GM12878 (cell line): Measurements from ENCODE around the gene TMEM198. TPM values are rescaled to one million over a fixed set of nuclear protein-coding genes. Genes with fewer than 3 reads are reported as not detected.

Source experiments
- ATAC-seq: fragments of 200-7000 bp; cut with Tn5 transposase; 3 replicates; pipeline ENCODE4 v1.9.1; 2020; ENCODE audit warnings: mild to moderate bottlenecking, moderate library complexity
- BruUV-seq: library from RNA; stranded (reverse); fragments of 400-500 nt; replicated peaks from 2 replicates; lab custom pipeline; 2021; lab: Mats Ljungman, UMichigan
- CTCF ChIA-PET: fragments of 300-600 bp; sonication (Branson Sonifier 250); formaldehyde crosslinking; extraction: SDS; loops from one replicate; lab custom pipeline; 2021; ENCODE audit warnings: inconsistent platforms; lab: Yijun Ruan, JAX
- POLR2A ChIA-PET: fragments of 350-600 bp; formaldehyde crosslinking; extraction: SDS; loops from one replicate; lab custom pipeline; 2021; ENCODE audit warnings: inconsistent platforms; lab: Charles Lee
- RAD21 ChIA-PET: fragments of 300-600 bp; sonication (Branson Sonifier 250); formaldehyde crosslinking; loops from one replicate; lab custom pipeline; 2023; ENCODE audit warnings: antibody characterized with exemption; ENCODE audit not compliant: unreplicated experiment; lab: Charles Lee
- SMC1A ChIA-PET: fragments of 300-600 bp; sonication (Branson Sonifier 250); formaldehyde crosslinking; loops from one replicate; lab custom pipeline; 2023; ENCODE audit not compliant: unreplicated experiment, uncharacterized antibody; lab: Charles Lee
- DNase-seq: peaks from one replicate; pipeline ENCODE4 v3.0.0-alpha.2; 2011; ENCODE audit warnings: low read depth, low spot score
- FAIRE-seq: peaks from 3 replicates; lab custom pipeline; 2011; peaks lifted over from hg19 to GRCh38; lab: Jason Lieb, UNC
- H2AFZ ChIP-seq: 2 replicates; pipeline ENCODE4 v1.6.0; 2011; ENCODE audit warnings: low read depth, low read length, control low read depth; ENCODE audit not compliant: control insufficient read depth
- H3K27ac ChIP-seq: 2 replicates; pipeline ENCODE4 v1.5.1; 2011; ENCODE audit warnings: control low read depth; ENCODE audit not compliant: control insufficient read depth, insufficient read depth
- H3K27me3 ChIP-seq, 2 experiments: replicated peaks in 1 of 2; 2 replicates each; pipeline versions ENCODE4 v1.6.0 to v1.6.1; 2011; ENCODE audit warnings: low read length in 1 of 2; ENCODE audit not compliant: control insufficient read depth in 2 of 2, insufficient read depth in 2 of 2
- H3K36me3 ChIP-seq, 2 experiments: 2 replicates each; pipeline ENCODE4 v1.5.1; 2011; ENCODE audit warnings: low read length in 1 of 2; ENCODE audit not compliant: control insufficient read depth in 2 of 2, insufficient read depth in 2 of 2
- H3K4me1 ChIP-seq: 2 replicates; pipeline ENCODE4 v1.6.1; 2011; ENCODE audit warnings: mild to moderate bottlenecking, low read length, moderate library complexity, mixed read lengths; ENCODE audit not compliant: control insufficient read depth, insufficient read depth
- H3K4me2 ChIP-seq: 2 replicates; pipeline ENCODE4 v1.6.0; 2011; ENCODE audit warnings: control low read depth; ENCODE audit not compliant: control insufficient read depth, insufficient read depth
- H3K4me3 ChIP-seq: fragments of 200-600 bp; sonication (generic); 2 replicates; pipeline ENCODE4 v1.5.1; 2016
- H3K79me2 ChIP-seq: 2 replicates; pipeline ENCODE4 v1.6.0; 2011; ENCODE audit warnings: low read length; ENCODE audit not compliant: control insufficient read depth, insufficient read depth
- H3K9ac ChIP-seq: 2 replicates; pipeline ENCODE4 v1.8.0; 2011; ENCODE audit warnings: low read length, control low read depth, mixed read lengths; ENCODE audit not compliant: control insufficient read depth, insufficient read depth
- H3K9me3 ChIP-seq: replicated peaks from 3 replicates; pipeline ENCODE4 v1.5.1; 2011; ENCODE audit warnings: mild to moderate bottlenecking, low read length; ENCODE audit not compliant: control insufficient read depth, insufficient read depth
- H4K20me1 ChIP-seq: 2 replicates; pipeline ENCODE4 v1.6.0; 2011; ENCODE audit not compliant: control insufficient read depth, insufficient read depth
- ATF7 ChIP-seq: fragments of 450-650 bp; IDR thresholded peaks from 2 replicates; pipeline ENCODE4 v1.6.1; 2016; ENCODE audit warnings: low read depth, mild to moderate bottlenecking
- BCL3 ChIP-seq: IDR thresholded peaks from 2 replicates; pipeline ENCODE4 v1.6.1; 2011; ENCODE audit warnings: borderline replicate concordance, low read depth, mild to moderate bottlenecking, moderate library complexity, low read length; ENCODE audit not compliant: insufficient read depth, poor library complexity, severe bottlenecking
- BCLAF1 ChIP-seq: fragments of 450-650 bp; IDR thresholded peaks from 2 replicates; pipeline ENCODE4 v1.6.1; 2017; ENCODE audit warnings: antibody characterized with exemption, mild to moderate bottlenecking, moderate library complexity
- ELK1 ChIP-seq: IDR thresholded peaks from 2 replicates; pipeline ENCODE4 v1.6.1; 2012; ENCODE audit warnings: low read depth, low read length, improper control_type of control experiment
- HDGF ChIP-seq: fragments of 450-650 bp; IDR thresholded peaks from 2 replicates; pipeline ENCODE4 v1.6.1; 2016; ENCODE audit warnings: antibody characterized with exemption
- KAT2A ChIP-seq: conservative IDR thresholded peaks from 2 replicates; pipeline ENCODE4 v1.6.1; 2011; ENCODE audit warnings: low read depth, low read length; ENCODE audit not compliant: control insufficient read depth
- MEF2B ChIP-seq: fragments of 450-650 bp; IDR thresholded peaks from 2 replicates; pipeline ENCODE4 v1.6.1; 2018; ENCODE audit warnings: mild to moderate bottlenecking, moderate library complexity; ENCODE audit not compliant: partially characterized antibody, poor library complexity, severe bottlenecking
- NKRF ChIP-seq: fragments of 450-650 bp; conservative IDR thresholded peaks from 2 replicates; pipeline ENCODE4 v1.6.1; 2017; ENCODE audit warnings: mild to moderate bottlenecking, moderate library complexity
- NR2F1 ChIP-seq: fragments of 450-650 bp; conservative IDR thresholded peaks from 2 replicates; pipeline ENCODE4 v1.6.1; 2017; ENCODE audit warnings: mild to moderate bottlenecking
- POU2F2 ChIP-seq: IDR thresholded peaks from 3 replicates; pipeline ENCODE4 v1.6.1; 2011; ENCODE audit warnings: low read depth, mild to moderate bottlenecking, low read length, borderline replicate concordance
- PRDM15 ChIP-seq: fragments of 450-650 bp; formaldehyde crosslinking; IDR thresholded peaks from 2 replicates; pipeline ENCODE4 v1.4.0; 2020; ENCODE audit warnings: mild to moderate bottlenecking, moderate library complexity
- ZBED1 ChIP-seq: IDR thresholded peaks from 2 replicates; pipeline ENCODE4 v1.6.1; 2016; ENCODE audit warnings: borderline replicate concordance
- WGBS: methylation state at CpG from one replicate; pipeline ENCODE4 v1.1.6; 2016; ENCODE audit warnings: low lambda C conversion rate; ENCODE audit not compliant: insufficient replicate concordance, insufficient coverage; ENCODE audit errors: missing lambda C conversion rate; 5-methylcytosine and 5-hydroxymethylcytosine counted together
- in situ Hi-C: fragments of 300-500 bp; cut with MboI; formaldehyde crosslinking; loops from 9 replicates; pipeline ENCODE4 v1.14.3; 2018; ENCODE audit warnings: mixed read lengths
- intact Hi-C: fragments of 100-400 bp; cut with micrococcal nuclease; formaldehyde crosslinking; loops from one replicate; pipeline ENCODE4 v1.14.2; 2022; ENCODE audit not compliant: unreplicated experiment
- polyA plus RNA-seq, 11 experiments: library from polyadenylated mRNA; depleted of rRNA in 4 of 11; unstranded in 6 of 11; stranded (reverse) in 5 of 11; fragments of >200 nt; fragmentation: Nextera tagmentation in 4 of 11; fragmentation: Illumina TruSeq in 1 of 11; extraction: Ambion mirVana in 4 of 11; extraction: Trizol in 1 of 11; gene quantifications; 1 replicate in 1 of 11; 2 replicates in 10 of 11; pipeline versions ENCODE4 v1.2.1 to v1.2.3, GENCODE V29; 2011 to 2016; ENCODE audit warnings: inconsistent platforms in 2 of 11, missing spikeins in 2 of 11, low read depth in 1 of 11
- total RNA-seq, 4 experiments: library from RNA; depleted of rRNA in 3 of 4; stranded (reverse); fragments of >200 nt in 3 of 4; fragmentation: Illumina TruSeq in 1 of 4; extraction: Trizol in 1 of 4; gene quantifications; 2 replicates each; pipeline versions ENCODE4 v1.2.1 to v1.2.3, GENCODE V29; 2013 to 2021

TMEM198 gene
- total and polyA plus RNA-seq, 10 of the 15 experiments (the other 5 are each of a cell fraction or from before 2014, with no cell fraction given): 0.16 to 1.2 (median 0.65) TPM; not detected in 2

GRCh38 chr2:219595256-219595655 lies 51.4 kb downstream of the TMEM198 start:
- intact Hi-C loops: loop anchor here (5.0 kb wide), 1 partner anchor 318 kb away; the partner anchor contains the start of gene DNAJB2
- H2AFZ ChIP-seq: no peak overlapping the region
- WGBS: 50% methylated on average over 2 of the region's 3 CpGs
- TF ChIP-seq ZBED1: no peak
- no peak for TF ChIP-seq PRDM15
- no peak for TF ChIP-seq NR2F1
- TF ChIP-seq BCL3: no peak
- TF ChIP-seq POU2F2: no peak
- TF ChIP-seq KAT2A: no peak
- TF ChIP-seq ATF7: no peak
- no peak for TF ChIP-seq BCLAF1
- TF ChIP-seq MEF2B: no peak
- TF ChIP-seq HDGF: no peak
- TF ChIP-seq NKRF: no peak
- no peak for TF ChIP-seq ELK1

More at GRCh38 chr2:219595256-219595655, 51.4 kb downstream of the TMEM198 start:
- no TSS peak for BruUV-seq
- ChIA-PET RAD21 (no interaction called here), SMC1A (no interaction called here), CTCF (interaction anchor here (0.8 to 1.2 kb wide), 2 partner anchors 35 to 54 kb away, joined by 3 to 5 read pairs; no protein-coding TSS in a partner anchor), POLR2A (interaction anchor here (0.7 kb wide), 3 partner anchors 12 to 63 kb away, joined by 4 to 6 read pairs (median 5); no protein-coding TSS in a partner anchor)
- Histone ChIP-seq H3K9me3 (no peaks in the 10 kb centered on the region), H3K4me3 (no peak overlapping the region), H3K9ac (no peak overlapping the region), H4K20me1 (no peaks in the 10 kb centered on the region), H3K79me2 (no peaks in the 10 kb centered on the region), H3K36me3 (no peaks in the 10 kb centered on the region), H3K4me1 (0 out of 2 replicates have a peak, but pooled peaks cover 8% of the 10 kb centered on the region), H3K4me2 (no peak overlapping the region), H3K27me3 (no peaks in the 10 kb centered on the region; a peak in 1 of 4 replicates), H3K27ac (no peak overlapping the region)
- FAIRE-seq (no peak), DNase-seq (no peak), ATAC-seq (no peak)
- in situ Hi-C loops: no loop called here
